CD14-positive monocyte (primary cell): Measurements from ENCODE around the gene SEC24D. TPM values are rescaled to one million over a fixed set of nuclear protein-coding genes. Genes with fewer than 3 reads are reported as not detected.

Experiments used
- DNase-seq, 3 donors: peaks; one replicate each; pipeline ENCODE4 v3.0.0-alpha.2; 2011 to 2022
- H2AFZ ChIP-seq: 2 replicates; pipeline ENCODE4 v1.6.0; 2012; ENCODE audit warnings: mild to moderate bottlenecking, low read depth, low read length, inconsistent platforms; ENCODE audit not compliant: insufficient read depth, poor library complexity, severe bottlenecking
- H3K27ac ChIP-seq, 2 donors: 1 replicate in 1 of 2; 2 replicates in 1 of 2; pipeline ENCODE4 v1.5.1; 2012 to 2013; ENCODE audit warnings: low read length in 2 of 2, control low read depth in 1 of 2, inconsistent platforms in 1 of 2, low read depth in 1 of 2, mild to moderate bottlenecking in 1 of 2
- H3K27me3 ChIP-seq, 2 donors: one replicate each; pipeline versions ENCODE4 v1.6.0 to v1.6.1; 2011 to 2013; ENCODE audit warnings: low read length in 2 of 2; ENCODE audit not compliant: control insufficient read depth in 2 of 2, insufficient read depth in 2 of 2
- H3K36me3 ChIP-seq, 2 donors: replicated peaks in 1 of 2; 1 replicate in 1 of 2; 2 replicates in 1 of 2; pipeline versions ENCODE4 v1.5.1 to v1.6.1; 2012 to 2013; ENCODE audit warnings: low read length in 2 of 2, control low read depth in 1 of 2, inconsistent platforms in 1 of 2, mild to moderate bottlenecking in 1 of 2; ENCODE audit not compliant: insufficient read depth in 2 of 2, control insufficient read depth in 1 of 2
- H3K4me1 ChIP-seq, 2 donors: 1 replicate in 1 of 2; 2 replicates in 1 of 2; pipeline versions ENCODE4 v1.5.1 to v1.6.1; 2012 to 2013; ENCODE audit warnings: low read length in 2 of 2, control low read depth in 1 of 2, inconsistent platforms in 1 of 2, mild to moderate bottlenecking in 1 of 2, moderate library complexity in 1 of 2; ENCODE audit not compliant: insufficient read depth in 2 of 2, control insufficient read depth in 1 of 2
- H3K4me2 ChIP-seq: replicated peaks from 2 replicates; pipeline ENCODE3; 2012; ENCODE audit warnings: low read length, moderate library complexity, mild to moderate bottlenecking; ENCODE audit not compliant: poor library complexity, severe bottlenecking; ENCODE audit errors: extremely low read depth
- H3K4me3 ChIP-seq, 3 experiments: fragments of 200-600 bp in 1 of 3; sonication (generic) in 1 of 3; replicated peaks in 1 of 3; 1 replicate in 2 of 3; 2 replicates in 1 of 3; pipeline ENCODE4 v1.5.1; 2011 to 2013; ENCODE audit warnings: low read length in 3 of 3, mild to moderate bottlenecking in 3 of 3, control low read depth in 2 of 3, low read depth in 2 of 3, inconsistent platforms in 1 of 3, moderate library complexity in 1 of 3
- H3K79me2 ChIP-seq: 2 replicates; pipeline ENCODE4 v1.6.0; 2012; ENCODE audit warnings: mild to moderate bottlenecking, control low read depth, inconsistent platforms, low read length, moderate library complexity; ENCODE audit not compliant: insufficient read depth
- H3K9ac ChIP-seq: 2 replicates; pipeline ENCODE4 v1.6.0; 2017; ENCODE audit warnings: low read length, mild to moderate bottlenecking; ENCODE audit not compliant: insufficient read depth, poor library complexity, severe bottlenecking
- H3K9me3 ChIP-seq, 2 donors: replicated peaks in 1 of 2; 1 replicate in 1 of 2; 2 replicates in 1 of 2; pipeline versions ENCODE4 v1.5.1 to v1.6.1; 2012 to 2013; ENCODE audit warnings: low read length in 2 of 2, control low read depth in 1 of 2; ENCODE audit not compliant: control insufficient read depth in 1 of 2, insufficient read depth in 1 of 2
- H4K20me1 ChIP-seq: 2 replicates; pipeline ENCODE4 v1.6.0; 2012; ENCODE audit warnings: mild to moderate bottlenecking, low read length, control low read depth, moderate library complexity; ENCODE audit not compliant: insufficient read depth
- H3K27ac Mint-ChIP-seq, 7 donors: one replicate each; pipeline ENCODE4 v1.8.0; 2020; ENCODE audit warnings: mild to moderate bottlenecking in 7 of 7, mixed read lengths in 7 of 7, moderate library complexity in 6 of 7, inconsistent platforms in 2 of 7
- H3K27me3 Mint-ChIP-seq, 3 donors: one replicate each; pipeline ENCODE4 v1.8.0; 2021 to 2022; ENCODE audit warnings: low read depth in 3 of 3, mild to moderate bottlenecking in 3 of 3, mixed read lengths in 3 of 3, moderate library complexity in 3 of 3, inconsistent platforms in 1 of 3
- H3K36me3 Mint-ChIP-seq, 2 donors: one replicate each; pipeline ENCODE4 v1.8.0; 2020; ENCODE audit warnings: mixed read lengths in 2 of 2, inconsistent platforms in 1 of 2, mild to moderate bottlenecking in 1 of 2
- H3K4me1 Mint-ChIP-seq: one replicate; pipeline ENCODE4 v1.8.0; 2020; ENCODE audit warnings: mild to moderate bottlenecking, mixed read lengths
- H3K4me3 Mint-ChIP-seq, 2 donors: one replicate each; pipeline ENCODE4 v1.8.0; 2020; ENCODE audit warnings: mild to moderate bottlenecking in 2 of 2, mixed read lengths in 2 of 2, moderate library complexity in 1 of 2
- H3K9me3 Mint-ChIP-seq, 7 donors: one replicate each; pipeline ENCODE4 v1.8.0; 2020 to 2022; ENCODE audit warnings: mixed read lengths in 7 of 7, mild to moderate bottlenecking in 6 of 7, moderate library complexity in 6 of 7, inconsistent platforms in 2 of 7
- CTCF ChIP-seq: fragments of 200-600 bp; IDR thresholded peaks from one replicate; pipeline ENCODE4 v1.8.0; 2022; ENCODE audit warnings: antibody characterized with exemption, mild to moderate bottlenecking
- WGBS: methylation state at CpG from one replicate; pipeline ENCODE4 v1.1.5; 2013; ENCODE audit warnings: missing lambda C conversion rate; ENCODE audit not compliant: insufficient coverage; 5-methylcytosine and 5-hydroxymethylcytosine counted together
- intact Hi-C, 2 donors: fragments of 100-400 bp; cut with micrococcal nuclease; formaldehyde crosslinking; loops; one replicate each; pipeline versions ENCODE4 v1.15.0 to v1.15.1; 2023
- polyA plus RNA-seq, 3 donors: library from polyadenylated mRNA; depleted of rRNA in 1 of 3; unstranded in 2 of 3; stranded (reverse) in 1 of 3; fragments of 300-500 nt in 2 of 3; fragments of >200 nt in 1 of 3; fragmentation: Illumina TruSeq in 2 of 3; gene quantifications; 1 replicate in 2 of 3; 2 replicates in 1 of 3; pipeline ENCODE4 v1.2.3, GENCODE V29; 2012 to 2021

Gene SEC24D
- polyA plus RNA-seq, 3 donors: 16.8 to 31.3 (median 22.6) TPM

- Histone ChIP-seq H3K79me2 (no peaks in the 10 kb centered on the region), H3K9ac (no peak overlapping the region), H3K4me3 (no peak overlapping the region), H4K20me1 (no peaks in the 10 kb centered on the region), H2AFZ (no peak overlapping the region), H3K9me3 (no peaks in the 10 kb centered on the region), H3K4me1 (no peaks in the 10 kb centered on the region), H3K27ac (no peak overlapping the region), H3K4me2 (no peak overlapping the region), H3K36me3 (peaks cover 75 to 99% of the 10 kb centered on the region in 2 donors), H3K27me3 (no peaks in the 10 kb centered on the region)
- no peak for TF ChIP-seq CTCF
- H3K27ac Mint-ChIP-seq: peak overlapping the region in 1 of 7 donors; percentile 57
- DNase-seq: no peak
- no peak overlapping the region for H3K4me3 Mint-ChIP-seq
- H3K4me1 Mint-ChIP-seq: no peaks in the 10 kb centered on the region
- H3K27me3 Mint-ChIP-seq: no peaks in the 10 kb centered on the region
- peaks cover 69 to 71% of the 10 kb centered on the region in 2 donors for H3K36me3 Mint-ChIP-seq
- H3K9me3 Mint-ChIP-seq: no peaks in the 10 kb centered on the region
- intact Hi-C loops: no loop called here
Observed at GRCh38 chr4:118753096-118753495, 82.8 kb downstream of the SEC24D start.

- no peaks in the 10 kb centered on the region for H3K9me3 Mint-ChIP-seq
- no peaks in the 10 kb centered on the region for H3K4me1 ChIP-seq
- H3K27me3 ChIP-seq: no peaks in the 10 kb centered on the region
- H2AFZ ChIP-seq: no peak overlapping the region
- H3K36me3 ChIP-seq: peaks cover 73 to 99% of the 10 kb centered on the region in 2 donors
- peak overlapping the region in 1 of 7 donors; percentile 18 for H3K27ac Mint-ChIP-seq
- TF ChIP-seq CTCF: no peak
- H3K4me2 ChIP-seq: no peak overlapping the region
- H3K4me3 ChIP-seq: no peak overlapping the region
- H3K4me1 Mint-ChIP-seq: no peaks in the 10 kb centered on the region
- H3K27me3 Mint-ChIP-seq: no peaks in the 10 kb centered on the region
- DNase-seq: no peak
- WGBS: no CpG with 5 or more reads among the region's 2 CpGs
- no peak overlapping the region for H3K9ac ChIP-seq
- intact Hi-C loops: no loop called here
- no peaks in the 10 kb centered on the region for H3K79me2 ChIP-seq
- peaks cover 68 to 73% of the 10 kb centered on the region in 2 donors for H3K36me3 Mint-ChIP-seq
- H3K4me3 Mint-ChIP-seq: no peak overlapping the region
- no peaks in the 10 kb centered on the region for H3K9me3 ChIP-seq
- no peak overlapping the region for H3K27ac ChIP-seq
- no peaks in the 10 kb centered on the region for H4K20me1 ChIP-seq
Observed at GRCh38 chr4:118752551-118752950, 83.4 kb downstream of the SEC24D start.
